Mesenchymal stem cell (in vitro differentiated cells and primary cell): Measurements from ENCODE around the gene RND3.

ENCODE experiments used
- DNase-seq: peaks from one replicate; pipeline ENCODE4 v3.0.0-alpha.2; 2013
- H2AFZ ChIP-seq: one replicate; pipeline ENCODE4 v1.6.1; 2013; ENCODE audit warnings: low read depth, mild to moderate bottlenecking, control low read depth, inconsistent platforms, low read length, moderate library complexity
- H2AK5ac ChIP-seq: 2 replicates; pipeline ENCODE4 v1.6.1; 2013; ENCODE audit warnings: low read length, moderate library complexity, mild to moderate bottlenecking, inconsistent platforms; ENCODE audit not compliant: severe bottlenecking
- H2BK120ac ChIP-seq: one replicate; pipeline ENCODE4 v1.6.1; 2013; ENCODE audit warnings: low read depth, mild to moderate bottlenecking, inconsistent platforms, low read length, moderate library complexity
- H2BK12ac ChIP-seq, 2 experiments: one replicate each; pipeline ENCODE4 v1.6.1; 2013; ENCODE audit warnings: inconsistent platforms in 2 of 2, low read length in 2 of 2, mild to moderate bottlenecking in 2 of 2, moderate library complexity in 2 of 2, control low read depth in 1 of 2
- H2BK15ac ChIP-seq: one replicate; pipeline ENCODE4 v1.6.1; 2013; ENCODE audit warnings: mild to moderate bottlenecking, low read depth, inconsistent platforms; ENCODE audit not compliant: poor library complexity, severe bottlenecking
- H2BK5ac ChIP-seq: 2 replicates; pipeline ENCODE4 v1.6.1; 2013; ENCODE audit warnings: low read depth, mild to moderate bottlenecking, low read length, control low read depth, inconsistent platforms; ENCODE audit not compliant: poor library complexity, severe bottlenecking
- H3K14ac ChIP-seq, 2 experiments: one replicate each; pipeline ENCODE4 v1.6.1; 2013; ENCODE audit warnings: inconsistent platforms in 2 of 2, low read length in 2 of 2, control low read depth in 1 of 2, mild to moderate bottlenecking in 1 of 2, moderate library complexity in 1 of 2
- H3K18ac ChIP-seq, 2 experiments: one replicate each; pipeline ENCODE4 v1.6.1; 2013; ENCODE audit warnings: inconsistent platforms in 2 of 2, low read length in 2 of 2, control low read depth in 1 of 2, low read depth in 1 of 2, mild to moderate bottlenecking in 1 of 2
- H3K23ac ChIP-seq, 2 experiments: one replicate each; pipeline ENCODE4 v1.6.1; 2013; ENCODE audit warnings: inconsistent platforms in 2 of 2, low read length in 2 of 2, mild to moderate bottlenecking in 2 of 2, moderate library complexity in 2 of 2, control low read depth in 1 of 2
- H3K27ac ChIP-seq: 2 replicates; pipeline ENCODE4 v1.5.1; 2013; ENCODE audit warnings: mild to moderate bottlenecking, moderate library complexity, low read length, control low read depth, inconsistent platforms; ENCODE audit not compliant: poor library complexity, severe bottlenecking
- H3K27me3 ChIP-seq, 2 experiments: 2 replicates each; pipeline versions ENCODE4 v1.6.1 to v1.7.0; 2013; ENCODE audit warnings: low read length in 2 of 2, mild to moderate bottlenecking in 2 of 2, moderate library complexity in 2 of 2, control low read depth in 1 of 2, inconsistent platforms in 1 of 2; ENCODE audit not compliant: control insufficient read depth in 1 of 2, insufficient read depth in 1 of 2
- H3K36me3 ChIP-seq, 2 experiments: 2 replicates each; pipeline versions ENCODE4 v1.6.1 to v1.7.0; 2013; ENCODE audit warnings: low read length in 2 of 2, control low read depth in 1 of 2, inconsistent platforms in 1 of 2, low read depth in 1 of 2, mild to moderate bottlenecking in 1 of 2; ENCODE audit not compliant: insufficient read depth in 2 of 2, control insufficient read depth in 1 of 2
- H3K4ac ChIP-seq, 2 experiments: one replicate each; pipeline ENCODE4 v1.6.1; 2013; ENCODE audit warnings: inconsistent platforms in 2 of 2, low read length in 2 of 2, mild to moderate bottlenecking in 2 of 2, moderate library complexity in 2 of 2, control low read depth in 1 of 2, low read depth in 1 of 2
- H3K4me1 ChIP-seq: 2 replicates; pipeline ENCODE4 v1.6.1; 2013; ENCODE audit warnings: low read depth, low read length, control low read depth; ENCODE audit not compliant: control insufficient read depth, insufficient read depth
- H3K4me2 ChIP-seq: 2 replicates; pipeline ENCODE4 v1.6.1; 2013; ENCODE audit warnings: low read length, mild to moderate bottlenecking, inconsistent platforms; ENCODE audit not compliant: poor library complexity, severe bottlenecking
- H3K4me3 ChIP-seq, 2 experiments: 2 replicates each; pipeline versions ENCODE4 v1.5.1 to v1.7.0; 2013; ENCODE audit warnings: low read length in 2 of 2, mild to moderate bottlenecking in 2 of 2, control low read depth in 1 of 2, low read depth in 1 of 2; ENCODE audit not compliant: insufficient read depth in 1 of 2
- H3K79me1 ChIP-seq: replicated peaks from 2 replicates; pipeline ENCODE4 v1.6.1; 2013; ENCODE audit warnings: mild to moderate bottlenecking, control low read depth, low read length, inconsistent platforms; ENCODE audit not compliant: poor library complexity, severe bottlenecking
- H3K9ac ChIP-seq: 2 replicates; pipeline ENCODE4 v1.7.0; 2013; ENCODE audit warnings: mild to moderate bottlenecking, low read length, moderate library complexity
- H3K9me3 ChIP-seq: 2 replicates; pipeline ENCODE4 v1.7.0; 2013; ENCODE audit warnings: mild to moderate bottlenecking, low read length; ENCODE audit not compliant: control insufficient read depth
- H4K8ac ChIP-seq: one replicate; pipeline ENCODE4 v1.6.1; 2013; ENCODE audit warnings: inconsistent platforms, mild to moderate bottlenecking, low read length, moderate library complexity
- H4K91ac ChIP-seq: one replicate; pipeline ENCODE4 v1.6.1; 2013; ENCODE audit warnings: mild to moderate bottlenecking, low read length, inconsistent platforms
- WGBS: methylation state at CpG from one replicate; pipeline ENCODE4 v1.1.7; 2013; ENCODE audit warnings: mixed read lengths; 5-methylcytosine and 5-hydroxymethylcytosine counted together

RND3 gene

DNA sequence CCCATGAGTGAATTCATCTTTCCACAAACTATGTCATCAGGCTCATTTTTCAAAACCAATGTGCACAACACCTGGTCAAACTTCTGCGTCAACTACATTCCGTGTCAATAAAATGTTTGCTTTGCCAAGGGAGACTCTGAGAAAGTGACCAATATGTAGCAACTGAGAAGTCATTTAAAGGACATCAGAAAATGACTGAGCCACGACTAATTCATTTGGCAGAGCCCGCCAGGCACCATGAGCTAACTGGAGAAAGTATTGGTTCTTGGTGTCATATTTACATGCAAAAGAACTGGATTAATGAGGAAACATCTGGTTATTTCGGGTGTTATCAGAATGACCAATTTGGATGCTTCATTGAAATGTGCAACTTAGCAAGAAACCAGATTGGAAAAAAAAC lies 7.2 kb downstream of the RND3 start:
- Histone ChIP-seq H3K9me3 (no peaks in the 10 kb centered on the region), H3K36me3 (peaks cover 9 to 98% of the 10 kb centered on the region in 2 experiments), H2BK15ac (no peak overlapping the region), H3K27ac (peak overlapping the region; percentile 34), H3K79me1 (no peaks in the 10 kb centered on the region), H2AFZ (no peak overlapping the region), H3K9ac (peak overlapping the region; percentile 100), H2BK12ac (no peak overlapping the region), H2BK120ac (no peak overlapping the region), H3K27me3 (no peaks in the 10 kb centered on the region), H3K4ac (no peak overlapping the region), H3K4me2 (no peak overlapping the region), H4K8ac (no peak overlapping the region), H2BK5ac (no peak overlapping the region), H3K4me1 (peaks cover 2% of the 10 kb centered on the region), H3K23ac (no peak overlapping the region), H2AK5ac (no peak overlapping the region), H4K91ac (no peak overlapping the region), H3K4me3 (peak overlapping the region in 1 of 2 experiments; percentile 62), H3K14ac (no peak overlapping the region), H3K18ac (no peak overlapping the region)
- 54% methylated on average over 5 of the region's 5 CpGs for WGBS
- peak; percentile 59 for DNase-seq

DNA sequence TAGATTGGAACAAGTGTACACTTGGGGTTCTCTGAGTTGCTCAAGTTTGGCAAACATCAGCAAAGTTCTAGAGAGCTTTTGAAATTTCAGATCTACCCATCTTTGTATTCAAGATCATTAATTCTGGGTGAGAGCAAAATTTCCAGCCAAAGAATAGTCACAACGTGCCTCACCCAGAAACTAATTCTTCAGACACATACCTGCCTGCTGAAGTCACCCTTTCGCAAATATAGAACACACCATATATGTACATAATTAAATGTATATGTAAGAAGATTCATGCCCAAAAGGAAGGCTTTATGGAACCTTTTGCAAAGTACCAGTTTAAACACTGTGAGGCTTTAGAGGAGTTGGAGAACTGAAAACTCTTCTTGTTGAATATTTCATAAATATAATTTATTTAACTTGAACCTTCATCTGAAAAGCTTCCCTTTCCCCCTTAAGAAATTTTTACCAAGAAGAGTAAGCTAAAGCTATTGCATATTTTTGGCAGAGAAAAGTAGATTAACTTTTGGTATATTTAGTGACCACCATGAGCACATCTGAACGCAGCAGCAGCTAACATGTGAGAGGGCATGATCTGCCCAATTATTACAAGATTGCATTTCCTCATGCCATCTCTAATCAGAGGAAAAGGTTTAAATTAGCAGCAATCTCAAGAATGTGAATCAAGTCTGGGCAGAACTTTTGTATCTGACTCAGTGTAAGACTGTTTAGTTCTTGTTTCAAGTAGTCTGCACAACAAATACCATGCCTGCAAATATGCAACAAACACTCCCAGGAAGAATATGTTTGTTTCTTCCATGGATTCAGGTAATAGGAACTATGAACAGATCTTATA lies 8.2 kb downstream of the RND3 start:
- H3K4me3 ChIP-seq = peak overlapping the region in 1 of 2 experiments; percentile 62
- H2BK120ac ChIP-seq = no peak overlapping the region
- no peak overlapping the region for H3K23ac ChIP-seq
- H2BK12ac ChIP-seq = no peak overlapping the region
- no peak overlapping the region for H2AFZ ChIP-seq
- H3K18ac ChIP-seq = no peak overlapping the region
- H3K27me3 ChIP-seq = no peaks in the 10 kb centered on the region
- H3K9ac ChIP-seq = peak overlapping the region; percentile 100
- no peak overlapping the region for H2BK15ac ChIP-seq
- H3K4me2 ChIP-seq = peak overlapping the region; percentile 10
- H3K4ac ChIP-seq = no peak overlapping the region
- H3K14ac ChIP-seq = no peak overlapping the region
- peak; percentile 54 for DNase-seq
- H4K8ac ChIP-seq = no peak overlapping the region
- 18% methylated on average over 2 of the region's 3 CpGs for WGBS
- peak overlapping the region; percentile 61 for H3K27ac ChIP-seq
- no peak overlapping the region for H4K91ac ChIP-seq
- H2AK5ac ChIP-seq = peak overlapping the region; percentile 15
- H2BK5ac ChIP-seq = no peak overlapping the region
- H3K4me1 ChIP-seq = peaks cover 3% of the 10 kb centered on the region
- no peaks in the 10 kb centered on the region for H3K79me1 ChIP-seq
- no peaks in the 10 kb centered on the region for H3K9me3 ChIP-seq
- peaks cover 0 to 98% of the 10 kb centered on the region in 2 experiments for H3K36me3 ChIP-seq

DNA sequence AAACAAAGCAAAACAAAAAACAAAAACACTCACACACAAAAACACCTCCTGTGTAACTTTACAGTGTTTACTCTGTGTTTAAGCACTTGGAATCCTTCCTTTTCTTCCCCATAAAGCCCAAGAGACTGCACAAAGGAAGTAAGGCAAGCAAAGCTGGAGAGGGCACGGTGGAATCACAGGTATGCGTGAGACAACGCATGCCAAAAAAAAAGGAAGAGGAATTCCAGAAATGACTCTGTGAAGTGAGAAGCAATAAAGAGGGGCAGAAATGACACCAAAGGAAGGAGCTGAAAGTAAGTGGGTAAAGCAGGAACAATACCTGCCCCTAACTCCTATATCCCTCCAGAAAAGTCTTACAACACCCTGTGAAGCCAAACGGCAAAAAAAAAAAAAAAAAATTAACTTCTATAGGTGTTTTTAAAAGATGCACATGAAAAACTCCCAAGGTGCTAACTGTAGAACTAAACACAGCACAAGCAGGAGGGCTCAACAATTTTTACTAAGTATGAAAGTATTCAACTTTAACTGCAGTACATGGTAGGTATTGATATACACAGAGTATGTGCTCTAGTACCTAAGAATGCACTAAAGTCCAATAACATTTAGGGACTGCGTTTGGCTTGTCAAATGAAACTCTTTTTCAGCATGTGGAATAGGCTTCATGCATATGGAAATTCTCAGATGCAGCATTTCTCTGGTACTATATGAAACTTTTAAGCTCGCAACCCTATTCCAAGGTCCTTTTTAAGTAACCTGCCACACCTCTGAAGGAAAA lies 9.1 kb downstream of the RND3 start:
- H3K36me3 ChIP-seq = peaks cover 5 to 98% of the 10 kb centered on the region in 2 experiments
- H3K4ac ChIP-seq = no peak overlapping the region
- H4K91ac ChIP-seq = no peak overlapping the region
- H3K4me1 ChIP-seq = peaks cover 7% of the 10 kb centered on the region
- H3K14ac ChIP-seq = peak overlapping the region in 1 of 2 experiments; percentile 4
- H4K8ac ChIP-seq = no peak overlapping the region
- peak overlapping the region; percentile 100 for H3K9ac ChIP-seq
- no peaks in the 10 kb centered on the region for H3K27me3 ChIP-seq
- no peak overlapping the region for H2BK12ac ChIP-seq
- H3K27ac ChIP-seq = peak overlapping the region; percentile 21
- H3K79me1 ChIP-seq = no peaks in the 10 kb centered on the region
- no peak overlapping the region for H2BK5ac ChIP-seq
- no peaks in the 10 kb centered on the region for H3K9me3 ChIP-seq
- no peak overlapping the region for H3K18ac ChIP-seq
- no peak overlapping the region for H3K23ac ChIP-seq
- H2AFZ ChIP-seq = no peak overlapping the region
- no peak for DNase-seq
- 38% methylated on average over 1 of the region's 6 CpGs for WGBS
- peak overlapping the region; percentile 13 for H3K4me2 ChIP-seq
- peak overlapping the region in 1 of 2 experiments; percentile 62 for H3K4me3 ChIP-seq
- no peak overlapping the region for H2BK120ac ChIP-seq
- H2BK15ac ChIP-seq = no peak overlapping the region
- H2AK5ac ChIP-seq = no peak overlapping the region

DNA sequence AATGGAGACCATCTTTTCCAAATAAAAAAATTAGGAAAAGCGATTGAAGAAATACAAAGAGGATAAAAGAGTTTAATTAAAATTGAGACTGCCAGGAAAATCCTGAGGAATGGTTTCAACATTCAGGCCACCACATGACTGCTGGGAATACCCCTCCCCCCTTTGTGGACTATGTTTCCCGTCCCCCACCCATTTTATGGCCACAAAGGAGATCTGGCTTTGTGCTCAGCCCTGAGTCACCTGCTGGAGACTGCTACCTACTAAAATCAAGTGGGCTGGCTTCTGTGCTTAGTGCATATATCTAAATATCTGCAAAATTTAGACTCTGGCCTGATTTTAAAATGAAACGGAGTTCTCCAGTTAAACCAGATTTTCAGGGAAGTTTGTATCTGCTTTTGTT lies 10.1 kb downstream of the RND3 start:
- Histone ChIP-seq H2AK5ac (peak overlapping the region; percentile 55), H4K8ac (no peak overlapping the region), H2BK120ac (no peak overlapping the region), H3K79me1 (no peaks in the 10 kb centered on the region), H2BK12ac (no peak overlapping the region), H3K4me3 (peak overlapping the region in 1 of 2 experiments; percentile 62), H3K23ac (no peak overlapping the region), H2BK5ac (no peak overlapping the region), H3K27ac (peak overlapping the region; percentile 48), H3K9me3 (no peaks in the 10 kb centered on the region), H3K18ac (no peak overlapping the region), H3K27me3 (no peaks in the 10 kb centered on the region), H3K4ac (no peak overlapping the region), H2AFZ (no peak overlapping the region), H4K91ac (no peak overlapping the region), H3K9ac (peak overlapping the region; percentile 100), H2BK15ac (no peak overlapping the region), H3K36me3 (peaks cover 7 to 100% of the 10 kb centered on the region in 2 experiments), H3K4me2 (peak overlapping the region; percentile 25), H3K14ac (no peak overlapping the region), H3K4me1 (peaks cover 9% of the 10 kb centered on the region)
- DNase-seq = peak; percentile 55
- WGBS = 54% methylated on average over 2 of the region's 3 CpGs
